H9 (cell line): Measurements from ENCODE around the gene PRRG3. TPM values are rescaled to one million over a fixed set of nuclear protein-coding genes. Genes with fewer than 3 reads are reported as not detected.

Experiments
- DNase-seq: peaks from one replicate; pipeline ENCODE4 v3.0.0-alpha.2; 2017
- H2AFZ ChIP-seq: one replicate; pipeline ENCODE4 v1.6.1; 2013; ENCODE audit warnings: mild to moderate bottlenecking, low read length, control low read depth, moderate library complexity
- H2AK5ac ChIP-seq: 2 replicates; pipeline ENCODE4 v1.6.1; 2013; ENCODE audit warnings: low read length, control low read depth, mixed read lengths; ENCODE audit not compliant: insufficient read length
- H2BK120ac ChIP-seq: one replicate; pipeline ENCODE4 v1.6.1; 2013; ENCODE audit warnings: low read depth, mild to moderate bottlenecking, low read length, control low read depth, inconsistent platforms; ENCODE audit not compliant: poor library complexity, severe bottlenecking
- H2BK12ac ChIP-seq: 2 replicates; pipeline ENCODE4 v1.6.1; 2013; ENCODE audit warnings: low read length, control low read depth, mixed read lengths, low read depth; ENCODE audit not compliant: insufficient read length
- H2BK15ac ChIP-seq: 2 replicates; pipeline ENCODE4 v1.6.1; 2013; ENCODE audit warnings: low read depth, low read length, control low read depth
- H2BK20ac ChIP-seq: one replicate; pipeline ENCODE4 v1.6.1; 2013; ENCODE audit warnings: low read depth, mild to moderate bottlenecking, low read length, control low read depth, inconsistent platforms; ENCODE audit not compliant: poor library complexity, severe bottlenecking
- H2BK5ac ChIP-seq: 2 replicates; pipeline ENCODE4 v1.6.1; 2013; ENCODE audit warnings: low read length, control low read depth, mixed read lengths; ENCODE audit not compliant: insufficient read length
- H3K14ac ChIP-seq: 2 replicates; pipeline ENCODE4 v1.6.1; 2013; ENCODE audit warnings: low read length, control low read depth; ENCODE audit not compliant: insufficient read depth
- H3K18ac ChIP-seq: 2 replicates; pipeline ENCODE4 v1.6.1; 2013; ENCODE audit warnings: low read depth, mild to moderate bottlenecking, mixed read lengths, low read length, control low read depth; ENCODE audit not compliant: insufficient read length
- H3K23ac ChIP-seq: 2 replicates; pipeline ENCODE4 v1.6.1; 2013; ENCODE audit warnings: low read length, control low read depth, mixed read lengths, low read depth; ENCODE audit not compliant: insufficient read length
- H3K23me2 ChIP-seq: 2 replicates; pipeline ENCODE4 v1.6.1; 2013; ENCODE audit warnings: low read depth, mild to moderate bottlenecking, mixed read lengths, low read length, control low read depth; ENCODE audit not compliant: insufficient read length, poor library complexity, severe bottlenecking
- H3K27ac ChIP-seq: 2 replicates; pipeline ENCODE4 v1.5.1; 2013; ENCODE audit warnings: low read length, control low read depth, mixed read lengths, low read depth; ENCODE audit not compliant: insufficient read length
- H3K27me3 ChIP-seq: 2 replicates; pipeline ENCODE4 v1.6.1; 2013; ENCODE audit warnings: low read length, control low read depth, inconsistent platforms; ENCODE audit not compliant: insufficient read depth
- H3K4ac ChIP-seq: 2 replicates; pipeline ENCODE4 v1.6.1; 2013; ENCODE audit warnings: low read depth, mild to moderate bottlenecking, control low read depth, inconsistent platforms, low read length, moderate library complexity
- H3K4me1 ChIP-seq: 2 replicates; pipeline ENCODE4 v1.6.1; 2013; ENCODE audit warnings: low read length, control low read depth, inconsistent platforms; ENCODE audit not compliant: insufficient read depth
- H3K4me2 ChIP-seq: 2 replicates; pipeline ENCODE4 v1.6.1; 2013; ENCODE audit warnings: low read length, control low read depth, mixed read lengths; ENCODE audit not compliant: insufficient read length, insufficient read depth
- H3K56ac ChIP-seq: 2 replicates; pipeline ENCODE4 v1.6.1; 2013; ENCODE audit warnings: low read depth, mild to moderate bottlenecking, mixed read lengths, low read length, control low read depth; ENCODE audit not compliant: insufficient read length
- H3K79me1 ChIP-seq: 2 replicates; pipeline ENCODE4 v1.6.1; 2013; ENCODE audit warnings: low read depth, mild to moderate bottlenecking, moderate library complexity, low read length, control low read depth, inconsistent platforms; ENCODE audit not compliant: insufficient read depth, poor library complexity, severe bottlenecking
- H3K79me2 ChIP-seq: 2 replicates; pipeline ENCODE4 v1.6.1; 2013; ENCODE audit warnings: low read length, control low read depth, inconsistent platforms; ENCODE audit not compliant: insufficient read depth
- H3K9ac ChIP-seq: 2 replicates; pipeline ENCODE4 v1.6.1; 2013; ENCODE audit warnings: low read length, control low read depth, mixed read lengths; ENCODE audit not compliant: insufficient read length; ENCODE audit errors: extremely low read depth
- H3K9me3 ChIP-seq: one replicate; pipeline ENCODE4 v1.6.1; 2013; ENCODE audit warnings: low read depth, low read length, inconsistent platforms; ENCODE audit not compliant: control insufficient read depth
- H3T11ph ChIP-seq: one replicate; pipeline ENCODE4 v1.6.1; 2013; ENCODE audit warnings: mild to moderate bottlenecking, low read length, control low read depth, inconsistent platforms
- H4K20me1 ChIP-seq: one replicate; pipeline ENCODE4 v1.6.1; 2013; ENCODE audit not compliant: control insufficient read depth, insufficient read length, insufficient read depth
- H4K5ac ChIP-seq: 2 replicates; pipeline ENCODE4 v1.6.1; 2013; ENCODE audit warnings: low read depth, mild to moderate bottlenecking, mixed read lengths, low read length, control low read depth; ENCODE audit not compliant: insufficient read length
- H4K8ac ChIP-seq: replicated peaks from 2 replicates; pipeline ENCODE4 v1.6.1; 2013; ENCODE audit warnings: low read length, control low read depth, mixed read lengths, low read depth; ENCODE audit not compliant: insufficient read length
- H4K91ac ChIP-seq: 2 replicates; pipeline ENCODE4 v1.6.1; 2013; ENCODE audit warnings: low read depth, mild to moderate bottlenecking, moderate library complexity, mixed read lengths, low read length, control low read depth; ENCODE audit not compliant: insufficient read length
- H3K27ac Mint-ChIP-seq, 3 experiments: 2 replicates in 2 of 3; 3 replicates in 1 of 3; pipeline ENCODE4 v1.8.0; 2020 to 2021; ENCODE audit warnings: mixed read lengths in 3 of 3, mild to moderate bottlenecking in 1 of 3, moderate library complexity in 1 of 3
- H3K27me3 Mint-ChIP-seq: 2 replicates; pipeline ENCODE4 v1.8.0; 2021; ENCODE audit warnings: low read depth, mild to moderate bottlenecking, moderate library complexity, mixed read lengths
- H3K36me3 Mint-ChIP-seq, 3 experiments: 2 replicates in 2 of 3; 3 replicates in 1 of 3; pipeline ENCODE4 v1.8.0; 2020 to 2021; ENCODE audit warnings: low read depth in 3 of 3, mixed read lengths in 3 of 3; ENCODE audit not compliant: insufficient read depth in 1 of 3
- H3K4me1 Mint-ChIP-seq, 2 experiments: 2 replicates each; pipeline ENCODE4 v1.8.0; 2020; ENCODE audit warnings: mixed read lengths in 2 of 2
- H3K4me3 Mint-ChIP-seq, 2 experiments: 2 replicates in 1 of 2; 3 replicates in 1 of 2; pipeline ENCODE4 v1.8.0; 2020 to 2021; ENCODE audit warnings: mild to moderate bottlenecking in 2 of 2, mixed read lengths in 2 of 2, moderate library complexity in 1 of 2
- H3K9me3 Mint-ChIP-seq, 2 experiments: 2 replicates in 1 of 2; 3 replicates in 1 of 2; pipeline ENCODE4 v1.8.0; 2020; ENCODE audit warnings: mild to moderate bottlenecking in 2 of 2, mixed read lengths in 2 of 2, moderate library complexity in 1 of 2
- CTCF ChIP-seq: fragments of 200-600 bp; sonication (generic); conservative IDR thresholded peaks from 3 replicates; pipeline ENCODE4 v1.8.0; 2021; ENCODE audit warnings: antibody characterized with exemption, mild to moderate bottlenecking
- WGBS: extraction: QIAGEN DNeasy Blood & Tissue Kit; methylation state at CpG from one replicate; pipeline ENCODE4 v1.1.7; 2013; ENCODE audit warnings: missing lambda C conversion rate, low lambda C conversion rate, mixed read lengths; ENCODE audit not compliant: insufficient read length; ENCODE audit errors: extremely low coverage; 5-methylcytosine and 5-hydroxymethylcytosine counted together
- total RNA-seq: library from RNA; stranded (reverse); gene quantifications from 2 replicates; pipeline ENCODE4 v1.2.1, GENCODE V29; 2021

PRRG3 gene
- total RNA-seq, 1 experiment from 2014 or later: 4.9 TPM

DNA sequence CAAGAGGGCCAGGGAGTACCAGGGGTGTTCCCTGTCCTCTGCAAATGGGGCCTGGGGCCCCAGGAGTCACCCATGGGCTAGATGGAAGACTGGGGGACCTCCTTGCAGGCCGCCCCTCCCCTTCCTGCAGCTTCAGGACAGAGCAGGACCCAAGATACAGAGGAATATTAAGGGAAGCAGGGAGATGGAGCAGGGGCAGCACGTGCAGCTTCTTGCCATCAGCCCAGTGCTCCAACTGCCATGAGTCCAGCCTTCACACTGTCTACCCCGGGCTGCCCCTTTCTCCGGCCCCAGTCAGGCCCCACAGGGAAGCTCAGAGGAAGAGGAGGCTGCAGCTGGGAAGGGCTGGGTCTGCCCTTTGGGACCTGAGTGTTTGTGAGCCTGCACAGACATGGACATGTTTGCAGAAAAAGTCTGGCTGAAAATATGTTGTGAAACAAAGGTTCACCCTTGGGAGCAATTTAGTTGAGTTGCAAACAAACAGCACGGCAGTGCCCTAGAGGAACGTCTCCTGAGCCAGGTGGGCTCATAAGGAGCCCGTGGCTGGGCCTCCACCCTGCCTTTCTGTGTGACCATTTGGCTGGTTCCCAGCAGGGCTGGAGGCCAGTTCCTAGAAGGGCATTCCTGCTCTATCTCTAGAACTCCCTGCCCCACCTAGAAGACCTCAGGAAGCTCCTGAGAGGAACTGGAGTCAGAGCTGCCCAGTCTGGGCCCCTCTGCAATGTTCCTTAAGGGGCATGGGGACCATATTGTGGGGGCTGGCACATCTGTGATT lies 29.5 kb downstream of the PRRG3 start:
- no peak overlapping the region for H2AFZ ChIP-seq
- H4K5ac ChIP-seq: no peak overlapping the region
- H3K9me3 ChIP-seq: peaks cover 68% of the 10 kb centered on the region
- no peak overlapping the region for H3T11ph ChIP-seq
- no peak overlapping the region for H4K8ac ChIP-seq
- no peak overlapping the region for H2AK5ac ChIP-seq
- H2BK120ac ChIP-seq: no peak overlapping the region
- no peak overlapping the region for H3K14ac ChIP-seq
- H3K4ac ChIP-seq: no peak overlapping the region
- Mint-ChIP-seq H3K27ac (no peak overlapping the region), H3K9me3 (peaks cover 64% of the 10 kb centered on the region in 2 experiments), H3K36me3 (no peaks in the 10 kb centered on the region; a peak in 2 of 7 replicates), H3K4me3 (no peak overlapping the region), H3K4me1 (peaks cover 5 to 11% of the 10 kb centered on the region in 2 experiments; a peak in 3 of 4 replicates), H3K27me3 (peaks cover 8% of the 10 kb centered on the region)
- H3K18ac ChIP-seq: no peak overlapping the region
- no peaks in the 10 kb centered on the region for H4K20me1 ChIP-seq
- no peaks in the 10 kb centered on the region for H3K23me2 ChIP-seq
- H3K9ac ChIP-seq: no peak overlapping the region
- DNase-seq: no peak
- H3K4me2 ChIP-seq: no peak overlapping the region
- H3K23ac ChIP-seq: no peak overlapping the region
- H3K27ac ChIP-seq: no peak overlapping the region
- no peaks in the 10 kb centered on the region for H3K79me1 ChIP-seq
- no peak overlapping the region for H2BK15ac ChIP-seq
- H3K4me1 ChIP-seq: no peaks in the 10 kb centered on the region
- no peaks in the 10 kb centered on the region for H3K27me3 ChIP-seq
- H4K91ac ChIP-seq: no peak overlapping the region
- H3K56ac ChIP-seq: no peak overlapping the region
- no peak for TF ChIP-seq CTCF
- H2BK12ac ChIP-seq: no peak overlapping the region
- WGBS: no CpG with 5 or more reads among the region's 7 CpGs
- H2BK20ac ChIP-seq: no peak overlapping the region
- no peaks in the 10 kb centered on the region for H3K79me2 ChIP-seq
- no peak overlapping the region for H2BK5ac ChIP-seq
